Left lung (tissue), 10 donors: ENCODE results near the gene ARMH2. TPM values are rescaled to one million over a fixed set of nuclear protein-coding genes. Genes with fewer than 3 reads are reported as not detected.
"Not testable (repeated sequence)": the region's sequence is repeated elsewhere in the genome, so short reads cannot be mapped to it uniquely, and the experiment has no call there.

Experiments used
- ATAC-seq: fragments of 200-7000 bp; cut with Tn5 transposase; one replicate; pipeline ENCODE4 v1.9.1; 2020; ENCODE audit warnings: moderate library complexity
- DNase-seq, 4 donors: peaks; one replicate each; pipeline ENCODE4 v3.0.0-alpha.2; 2013 to 2020
- H3K27ac ChIP-seq, 2 donors: fragments of 200-600 bp; sonication (generic) in 1 of 2; one replicate each; pipeline versions ENCODE4 v1.5.0 to v1.8.0; 2020 to 2021
- H3K27me3 ChIP-seq, 2 donors: fragments of 200-600 bp; sonication (generic) in 1 of 2; one replicate each; pipeline versions ENCODE4 v1.5.0 to v1.8.0; 2020 to 2021
- H3K36me3 ChIP-seq, 2 donors: fragments of 200-600 bp; sonication (generic) in 1 of 2; one replicate each; pipeline versions ENCODE4 v1.5.0 to v1.8.0; 2020 to 2021
- H3K4me1 ChIP-seq, 2 donors: fragments of 200-600 bp; one replicate each; pipeline ENCODE4 v1.8.0; 2021
- H3K4me3 ChIP-seq, 2 donors: fragments of 200-600 bp; sonication (generic) in 1 of 2; one replicate each; pipeline versions ENCODE4 v1.5.0 to v1.8.0; 2020 to 2021; ENCODE audit warnings: mild to moderate bottlenecking in 1 of 2
- H3K9me3 ChIP-seq, 2 donors: fragments of 200-600 bp; sonication (generic) in 1 of 2; one replicate each; pipeline versions ENCODE4 v1.5.0 to v1.8.0; 2020 to 2021
- intact Hi-C, 2 donors: fragments of 100-400 bp; cut with DNase I; formaldehyde crosslinking; loops; one replicate each; pipeline versions ENCODE4 v1.11.2 to v1.14.2; 2022
- polyA plus RNA-seq, 6 donors: library from polyadenylated mRNA; unstranded; fragments of 120-200 nt; gene quantifications; one replicate each; pipeline ENCODE4 v1.2.1, GENCODE V29; 2013; ENCODE audit not compliant: insufficient read length in 6 of 6
- total RNA-seq, 2 donors: library from RNA; stranded (reverse); fragmentation: NEBNext Ultra II Directional; extraction: Animal tissue kit (Norgen Biotek cat#: 25700); gene quantifications; one replicate each; pipeline ENCODE4 v1.2.1, GENCODE V29; 2021
- TF ChIP-seq, protein P1 (sequence below), 2 donors: fragments of 200-600 bp; sonication (generic) in 1 of 2; IDR thresholded peaks; one replicate each; pipeline versions ENCODE4 v1.5.0 to v1.8.0; 2021; ENCODE audit warnings: antibody characterized with exemption in 2 of 2
- donor health status: DM: no; HTN: yes; CAD: no.
- donor health status: DM: no; HTN: no; CAD: no.

ARMH2 gene
- total and polyA plus RNA-seq, 8 donors = 0.40 to 0.72 (median 0.50) TPM; not detected in 5

DNA sequence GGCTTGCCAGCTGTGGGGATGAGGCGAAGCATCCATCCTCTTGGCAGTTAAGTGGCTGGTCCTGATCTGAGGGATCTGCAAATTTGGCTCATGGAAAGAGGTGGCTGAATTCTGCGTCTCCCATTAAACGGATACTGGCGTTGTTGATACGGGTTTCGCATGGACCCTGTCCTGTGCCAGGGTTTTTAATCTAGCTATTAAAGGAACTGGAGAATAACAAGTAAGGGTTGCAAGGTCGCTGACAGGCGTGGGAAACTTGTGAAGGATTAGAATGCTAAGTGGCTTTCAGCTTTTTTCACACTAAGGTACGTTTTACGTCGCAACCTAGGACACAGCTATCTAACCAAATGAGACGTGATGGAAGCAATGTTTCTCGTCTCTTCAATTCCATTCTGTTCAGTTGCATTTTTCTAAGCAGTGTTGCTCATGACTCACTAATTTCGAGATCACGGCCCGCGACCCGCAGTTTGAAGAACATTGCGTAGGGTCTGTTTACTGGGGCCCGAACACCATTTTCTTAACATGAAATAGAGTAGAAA is 23.1 kb downstream of the ARMH2 start:
- intact Hi-C loops = no loop called here
- Histone ChIP-seq H3K9me3 (no peaks in the 10 kb centered on the region), H3K27ac (peak overlapping the region; percentile 90 to 94), H3K27me3 (no peaks in the 10 kb centered on the region), H3K36me3 (no peaks in the 10 kb centered on the region), H3K4me1 (peaks cover 13 to 35% of the 10 kb centered on the region in 2 donors), H3K4me3 (peak overlapping the region; percentile 86 to 98)
- ATAC-seq (peak; percentile 7), DNase-seq (no peak)
- TF ChIP-seq, protein P1, sequence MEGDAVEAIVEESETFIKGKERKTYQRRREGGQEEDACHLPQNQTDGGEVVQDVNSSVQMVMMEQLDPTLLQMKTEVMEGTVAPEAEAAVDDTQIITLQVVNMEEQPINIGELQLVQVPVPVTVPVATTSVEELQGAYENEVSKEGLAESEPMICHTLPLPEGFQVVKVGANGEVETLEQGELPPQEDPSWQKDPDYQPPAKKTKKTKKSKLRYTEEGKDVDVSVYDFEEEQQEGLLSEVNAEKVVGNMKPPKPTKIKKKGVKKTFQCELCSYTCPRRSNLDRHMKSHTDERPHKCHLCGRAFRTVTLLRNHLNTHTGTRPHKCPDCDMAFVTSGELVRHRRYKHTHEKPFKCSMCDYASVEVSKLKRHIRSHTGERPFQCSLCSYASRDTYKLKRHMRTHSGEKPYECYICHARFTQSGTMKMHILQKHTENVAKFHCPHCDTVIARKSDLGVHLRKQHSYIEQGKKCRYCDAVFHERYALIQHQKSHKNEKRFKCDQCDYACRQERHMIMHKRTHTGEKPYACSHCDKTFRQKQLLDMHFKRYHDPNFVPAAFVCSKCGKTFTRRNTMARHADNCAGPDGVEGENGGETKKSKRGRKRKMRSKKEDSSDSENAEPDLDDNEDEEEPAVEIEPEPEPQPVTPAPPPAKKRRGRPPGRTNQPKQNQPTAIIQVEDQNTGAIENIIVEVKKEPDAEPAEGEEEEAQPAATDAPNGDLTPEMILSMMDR (IDR thresholded peaks at IDR 0.05) = no peak

DNA sequence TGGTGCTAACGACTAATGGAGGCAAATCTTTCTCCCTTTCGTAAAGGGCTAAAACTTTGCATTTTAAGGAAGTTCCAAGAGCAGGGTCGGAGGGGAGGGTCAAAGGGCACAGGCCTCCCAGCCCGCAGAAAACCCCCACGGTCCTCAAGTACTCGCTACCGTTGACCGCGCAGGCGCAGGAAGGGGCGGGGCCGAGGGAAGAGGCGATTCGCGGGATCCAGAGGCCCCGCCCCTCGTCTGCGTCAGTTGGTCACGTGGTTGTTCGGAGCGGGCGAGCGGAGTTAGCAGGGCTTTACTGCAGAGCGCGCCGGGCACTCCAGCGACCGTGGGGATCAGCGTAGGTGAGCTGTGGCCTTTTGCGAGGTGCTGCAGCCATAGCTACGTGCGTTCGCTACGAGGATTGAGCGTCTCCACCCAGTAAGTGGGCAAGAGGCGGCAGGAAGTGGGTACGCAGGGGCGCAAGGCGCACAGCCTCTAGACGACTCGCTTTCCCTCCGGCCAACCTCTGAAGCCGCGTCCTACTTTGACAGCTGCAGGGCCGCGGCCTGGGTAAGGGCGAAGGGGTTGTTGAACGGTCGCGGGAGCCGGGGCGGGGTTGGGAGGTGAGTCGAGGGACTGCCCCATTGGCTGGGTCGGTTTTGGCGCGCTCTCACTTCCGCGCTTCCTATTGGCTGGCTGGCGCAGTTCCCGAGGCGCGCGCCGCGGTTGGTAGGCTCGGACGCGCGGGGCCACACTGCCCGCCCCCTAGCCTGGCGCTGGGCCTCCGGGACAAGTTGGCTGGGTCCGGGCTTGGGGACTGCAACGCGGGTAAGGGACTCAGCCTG is 23.8 kb downstream of the ARMH2 start, which contains the start of gene GMNN:
GMNN (plus strand) TSS at position 242 of the 824 bp plus-strand sequence. CDS start 2,310 bp downstream, outside the sequence.
- Histone ChIP-seq H3K36me3 (no peaks in the 10 kb centered on the region), H3K4me1 (peaks cover 13 to 35% of the 10 kb centered on the region in 2 donors), H3K27ac (peak within 1 kb of the TSS; percentile 90 to 94), H3K27me3 (no peaks in the 10 kb centered on the region), H3K4me3 (peak within 1 kb of the TSS; percentile 86 to 98), H3K9me3 (no peaks in the 10 kb centered on the region)
- peak; percentile 98 for ATAC-seq
- TF ChIP-seq, protein P1 (IDR thresholded peaks at IDR 0.05) = no peak
- DNase-seq = peak; percentile 95 to 100 (median 98)
- intact Hi-C loops = no loop called here

DNA sequence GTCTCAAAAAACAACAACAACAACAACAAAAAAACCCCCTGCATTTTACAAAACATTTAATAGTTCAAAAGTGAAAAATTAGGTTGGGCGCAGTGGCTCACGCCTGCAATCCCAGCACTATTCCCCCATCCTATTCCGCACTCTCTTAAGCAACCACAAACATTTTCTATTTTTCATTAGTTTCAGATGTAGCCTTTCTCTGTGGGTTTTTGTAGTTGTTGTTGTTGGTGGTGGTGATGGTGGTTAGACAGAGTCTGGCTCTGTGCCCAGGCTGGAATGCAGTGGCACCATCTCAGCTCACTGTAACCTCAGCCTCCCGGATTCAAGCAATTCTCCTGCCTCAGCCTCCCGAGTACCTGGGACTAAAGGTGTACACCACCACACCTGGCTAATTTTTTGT is 30.4 kb downstream of the ARMH2 start:
- TF ChIP-seq, protein P1 (IDR thresholded peaks at IDR 0.05) = no peak
- no peaks in the 10 kb centered on the region for H3K36me3 ChIP-seq
- no peak overlapping the region for H3K4me3 ChIP-seq
- H3K9me3 ChIP-seq = no peaks in the 10 kb centered on the region
- ATAC-seq (no peak), DNase-seq (no peak)
- no peaks in the 10 kb centered on the region for H3K27me3 ChIP-seq
- no peaks in the 10 kb centered on the region for H3K4me1 ChIP-seq
- intact Hi-C loops = loop anchor here in 1 of 2 donors (10.0 kb wide), 1 partner anchor 184 kb away; no protein-coding TSS in a partner anchor
- H3K27ac ChIP-seq = no peak overlapping the region

DNA sequence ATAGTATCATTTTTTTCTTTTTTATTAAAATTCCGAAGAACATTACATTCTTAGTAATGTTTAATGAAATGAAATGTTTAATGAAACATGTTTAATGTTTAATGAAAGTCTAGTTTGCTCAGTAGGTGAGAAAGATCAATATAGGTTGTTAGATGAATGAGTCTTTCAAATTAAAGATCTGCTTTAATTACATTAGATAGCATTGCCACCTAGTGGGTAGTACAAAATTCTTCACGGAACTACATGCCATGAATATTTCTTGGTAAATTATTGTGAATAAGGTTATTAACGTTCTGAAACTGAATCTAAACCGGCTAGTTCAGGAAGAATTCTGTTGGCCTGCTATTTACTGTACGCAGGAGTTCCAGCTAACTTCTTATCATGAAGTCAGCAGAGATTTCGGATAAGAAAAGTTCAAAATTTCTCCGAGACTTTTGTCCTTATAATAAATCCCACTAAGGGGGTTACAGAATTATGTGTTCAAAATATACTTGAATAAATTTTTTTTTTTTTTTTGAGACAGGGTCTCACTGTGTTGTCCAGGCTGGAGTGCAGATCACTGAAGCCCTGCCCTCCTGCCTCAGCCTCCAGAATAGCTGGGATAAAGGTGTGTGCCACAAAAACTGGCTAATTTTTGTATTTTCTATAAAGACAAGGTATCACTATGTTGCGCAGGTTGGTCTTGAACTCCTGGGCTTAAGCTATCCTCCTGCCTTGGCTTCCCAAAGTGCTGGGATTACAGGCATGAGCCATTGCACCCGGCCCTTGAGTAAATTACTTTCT is 31.8 kb downstream of the ARMH2 start:
- no peaks in the 10 kb centered on the region for H3K9me3 ChIP-seq
- ATAC-seq (peak; percentile 80), DNase-seq (no peak)
- H3K4me3 ChIP-seq = no peak overlapping the region
- no peaks in the 10 kb centered on the region for H3K4me1 ChIP-seq
- H3K27me3 ChIP-seq = no peaks in the 10 kb centered on the region
- H3K27ac ChIP-seq = no peak overlapping the region
- TF ChIP-seq, protein P1 (IDR thresholded peaks at IDR 0.05) = peak; percentile 22 to 57
- intact Hi-C loops = loop anchor here in 1 of 2 donors (10.0 kb wide), 1 partner anchor 182 kb away; no protein-coding TSS in a partner anchor
- H3K36me3 ChIP-seq = no peaks in the 10 kb centered on the region

DNA sequence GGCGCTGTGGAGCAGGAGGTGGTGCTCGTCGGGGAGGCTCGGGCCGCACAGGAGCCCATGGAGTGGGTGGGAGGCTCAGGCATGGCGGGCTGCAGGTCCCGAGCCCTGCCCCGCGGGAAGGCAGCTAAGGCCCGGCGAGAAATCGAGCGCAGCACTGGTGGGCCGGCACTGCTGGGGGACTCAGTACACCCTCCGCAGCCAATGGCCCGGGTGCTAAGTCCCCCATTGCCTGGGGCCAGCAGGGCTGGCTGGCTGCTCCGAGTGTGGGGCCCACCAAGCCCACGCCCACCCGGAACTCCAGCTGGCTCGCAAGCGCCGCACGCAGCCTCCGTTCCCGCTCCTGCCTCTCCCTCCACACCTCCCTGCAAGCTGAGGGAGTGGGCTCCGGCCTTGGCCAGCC is 32.7 kb downstream of the ARMH2 start:
- H3K4me1 ChIP-seq, ATAC-seq, H3K4me3 ChIP-seq, H3K36me3 ChIP-seq, H3K9me3 ChIP-seq, H3K27me3 ChIP-seq, H3K27ac ChIP-seq, DNase-seq: not testable (repeated sequence)
- intact Hi-C loops = loop anchor here in 1 of 2 donors (10.0 kb wide), 1 partner anchor 181 kb away; no protein-coding TSS in a partner anchor

DNA sequence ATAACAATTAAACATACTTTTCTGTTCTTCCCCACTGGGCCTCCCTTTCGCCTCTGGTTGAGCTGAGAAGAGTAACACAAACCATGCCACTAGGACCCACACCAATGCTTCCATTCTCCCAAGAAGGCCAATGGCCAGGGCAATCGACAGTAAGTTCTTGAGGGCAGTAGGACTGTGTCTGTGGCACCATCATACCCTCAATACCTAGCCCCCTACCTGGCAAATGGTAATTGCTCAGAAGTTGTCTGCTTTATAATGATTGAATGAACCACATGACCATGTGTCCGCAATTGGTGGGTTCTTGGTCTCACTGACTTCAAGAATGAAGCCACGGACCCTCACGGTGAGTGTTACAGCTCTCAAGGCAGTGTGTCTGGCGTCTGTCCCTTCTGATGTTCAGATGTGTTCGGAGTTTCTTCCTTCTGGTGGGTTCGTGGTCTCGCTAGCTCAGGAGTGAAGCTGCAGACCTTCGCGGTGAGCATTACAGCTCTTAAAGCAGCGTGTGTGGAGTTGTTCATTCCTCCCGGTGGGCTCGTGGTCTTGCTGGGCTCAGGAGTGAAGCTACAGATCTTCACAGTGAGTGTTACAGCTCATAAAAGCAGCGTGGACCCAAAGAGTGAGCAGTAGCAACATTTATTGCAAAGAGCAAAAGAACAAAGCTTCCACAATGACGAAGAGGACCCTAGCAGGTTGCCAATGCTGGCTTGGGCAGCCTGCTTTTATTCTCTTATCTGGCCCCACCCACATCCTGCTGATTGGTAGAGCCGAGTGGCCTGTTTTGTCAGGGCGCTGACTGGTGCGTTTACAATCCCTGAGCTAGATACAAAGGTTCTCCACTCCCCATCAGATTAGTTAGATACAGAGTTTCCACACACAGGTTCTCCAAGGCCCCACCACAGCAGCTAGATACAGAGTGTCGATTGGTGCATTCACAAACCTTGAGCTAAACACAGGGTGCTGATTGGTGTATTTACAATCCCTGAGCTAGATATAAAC is 33.6 kb downstream of the ARMH2 start:
- H3K4me1 ChIP-seq, H3K36me3 ChIP-seq, H3K9me3 ChIP-seq, ATAC-seq, H3K4me3 ChIP-seq, H3K27me3 ChIP-seq, DNase-seq, H3K27ac ChIP-seq: not testable (repeated sequence)
- intact Hi-C loops = loop anchor here in 1 of 2 donors (10.0 kb wide), 1 partner anchor 180 kb away; no protein-coding TSS in a partner anchor
